Trophoblast cell (in vitro differentiated cells and primary cell): ENCODE results near the gene MYO7A.

Experiments used
- DNase-seq, 2 donors: peaks; one replicate each; pipeline ENCODE4 v3.0.0-alpha.2; 2016
- H2AFZ ChIP-seq: 2 replicates; pipeline ENCODE4 v1.6.1; 2013; ENCODE audit warnings: low read length, moderate library complexity, mild to moderate bottlenecking; ENCODE audit not compliant: insufficient read depth, poor library complexity
- H2AK5ac ChIP-seq: 2 replicates; pipeline ENCODE4 v1.6.1; 2013; ENCODE audit warnings: mild to moderate bottlenecking, low read length
- H2BK120ac ChIP-seq: 2 replicates; pipeline ENCODE4 v1.6.1; 2013; ENCODE audit warnings: low read length, mild to moderate bottlenecking, moderate library complexity; ENCODE audit not compliant: insufficient read depth, poor library complexity
- H2BK12ac ChIP-seq: 2 replicates; pipeline ENCODE4 v1.6.1; 2013; ENCODE audit warnings: mild to moderate bottlenecking, low read length, moderate library complexity
- H2BK5ac ChIP-seq: 2 replicates; pipeline ENCODE4 v1.6.1; 2013; ENCODE audit warnings: low read length, low read depth, moderate library complexity, mild to moderate bottlenecking; ENCODE audit not compliant: poor library complexity
- H3K14ac ChIP-seq: 2 replicates; pipeline ENCODE4 v1.6.1; 2013; ENCODE audit warnings: mild to moderate bottlenecking, low read length
- H3K18ac ChIP-seq: 2 replicates; pipeline ENCODE4 v1.6.1; 2013; ENCODE audit warnings: mild to moderate bottlenecking, low read length
- H3K23ac ChIP-seq: 2 replicates; pipeline ENCODE4 v1.6.1; 2013; ENCODE audit warnings: low read length
- H3K27ac ChIP-seq: 2 replicates; pipeline ENCODE4 v1.5.1; 2013; ENCODE audit warnings: low read depth, mild to moderate bottlenecking, inconsistent platforms, low read length, moderate library complexity
- H3K27me3 ChIP-seq: 2 replicates; pipeline ENCODE4 v1.6.1; 2013; ENCODE audit warnings: inconsistent platforms, mild to moderate bottlenecking, low read length, moderate library complexity; ENCODE audit not compliant: insufficient read depth
- H3K36me3 ChIP-seq, 2 experiments: 1 replicate in 1 of 2; 2 replicates in 1 of 2; pipeline ENCODE4 v1.6.1; 2013; ENCODE audit warnings: low read length in 2 of 2, mild to moderate bottlenecking in 2 of 2, moderate library complexity in 1 of 2; ENCODE audit not compliant: insufficient read depth in 2 of 2, control insufficient read depth in 1 of 2
- H3K4ac ChIP-seq: 2 replicates; pipeline ENCODE4 v1.6.1; 2013; ENCODE audit warnings: low read depth, mild to moderate bottlenecking, low read length, moderate library complexity
- H3K4me1 ChIP-seq, 2 experiments: 1 replicate in 1 of 2; 2 replicates in 1 of 2; pipeline ENCODE4 v1.6.1; 2013; ENCODE audit warnings: low read length in 2 of 2, mild to moderate bottlenecking in 2 of 2, moderate library complexity in 1 of 2; ENCODE audit not compliant: insufficient read depth in 2 of 2, control insufficient read depth in 1 of 2
- H3K4me2 ChIP-seq: 2 replicates; pipeline ENCODE4 v1.6.1; 2013; ENCODE audit warnings: inconsistent platforms, mild to moderate bottlenecking, low read length, moderate library complexity
- H3K4me3 ChIP-seq: 2 replicates; pipeline ENCODE4 v1.5.1; 2013; ENCODE audit warnings: mild to moderate bottlenecking, low read depth, low read length, inconsistent platforms
- H3K79me1 ChIP-seq: one replicate; pipeline ENCODE4 v1.6.1; 2013; ENCODE audit warnings: low read length
- H3K79me2 ChIP-seq: 2 replicates; pipeline ENCODE4 v1.6.1; 2013; ENCODE audit warnings: low read length, mild to moderate bottlenecking; ENCODE audit not compliant: control insufficient read depth, insufficient read depth, poor library complexity
- H3K9ac ChIP-seq: 2 replicates; pipeline ENCODE4 v1.6.1; 2013; ENCODE audit warnings: mild to moderate bottlenecking, low read length
- H3K9me3 ChIP-seq: 2 replicates; pipeline ENCODE4 v1.6.1; 2013; ENCODE audit warnings: low read depth, mild to moderate bottlenecking, control low read depth, inconsistent platforms, low read length; ENCODE audit not compliant: insufficient read depth
- H4K12ac ChIP-seq: 2 replicates; pipeline ENCODE4 v1.6.1; 2013; ENCODE audit warnings: low read depth, mild to moderate bottlenecking, low read length, moderate library complexity
- H4K8ac ChIP-seq: 2 replicates; pipeline ENCODE4 v1.6.1; 2013; ENCODE audit warnings: low read depth, mild to moderate bottlenecking, low read length, moderate library complexity
- H4K91ac ChIP-seq: one replicate; pipeline ENCODE4 v1.6.1; 2013; ENCODE audit warnings: low read depth, mild to moderate bottlenecking, low read length, moderate library complexity
- WGBS: extraction: QIAGEN DNeasy Blood & Tissue Kit; methylation state at CpG from one replicate; pipeline ENCODE4 v1.1.7; 2013; ENCODE audit warnings: missing lambda C conversion rate; ENCODE audit not compliant: insufficient read length, insufficient coverage; ENCODE audit errors: extremely low coverage; 5-methylcytosine and 5-hydroxymethylcytosine counted together

Gene MYO7A

DNA sequence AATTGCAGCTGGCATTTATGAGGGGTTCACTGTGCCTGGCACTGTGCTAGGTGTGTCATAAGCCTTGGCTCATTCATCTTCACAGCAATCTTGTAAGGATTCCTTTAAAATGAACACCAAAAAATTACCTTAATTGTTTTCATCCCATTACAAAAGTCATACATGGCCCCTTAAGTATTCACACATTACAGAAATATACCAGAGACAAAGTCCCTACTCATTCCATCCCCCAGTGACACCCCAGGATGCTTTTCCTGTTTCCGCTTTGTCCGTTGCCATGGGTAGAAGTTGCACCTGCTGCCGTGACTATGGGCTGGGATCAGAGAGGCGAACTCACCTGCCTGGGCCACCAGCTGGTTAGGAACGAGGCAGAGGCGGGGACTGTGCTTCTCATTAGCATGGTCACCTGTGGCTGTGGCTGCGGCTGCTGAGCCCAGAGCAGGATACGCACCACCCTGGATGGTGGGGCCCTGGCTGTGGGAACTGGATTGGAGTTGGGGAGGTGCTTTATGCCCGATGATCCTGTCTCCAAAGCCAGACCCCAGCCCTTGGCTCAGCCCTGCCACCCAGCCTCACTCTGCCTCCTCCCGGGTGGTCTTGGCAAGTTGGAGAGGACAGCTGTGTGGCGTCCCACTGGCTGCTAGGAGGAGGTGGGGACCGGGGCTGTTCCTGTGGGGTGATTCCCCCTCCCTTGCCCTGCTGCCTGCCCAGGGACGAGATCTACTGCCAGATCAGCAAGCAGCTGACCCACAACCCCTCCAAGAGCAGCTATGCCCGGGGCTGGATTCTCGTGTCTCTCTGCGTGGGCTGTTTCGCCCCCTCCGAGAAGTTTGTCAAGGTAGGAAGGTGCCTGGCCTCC, 60.8 kb downstream of the MYO7A start:
- Histone ChIP-seq H3K4me2 (no peak overlapping the region), H4K91ac (no peak overlapping the region), H3K9ac (no peak overlapping the region), H2AK5ac (no peak overlapping the region), H3K27me3 (no peaks in the 10 kb centered on the region), H3K27ac (no peak overlapping the region), H3K4ac (no peak overlapping the region), H3K9me3 (peaks cover 2% of the 10 kb centered on the region), H2BK12ac (no peak overlapping the region), H3K4me1 (no peaks in the 10 kb centered on the region), H3K18ac (no peak overlapping the region), H3K79me1 (no peaks in the 10 kb centered on the region), H3K36me3 (no peaks in the 10 kb centered on the region), H2BK120ac (no peak overlapping the region), H4K8ac (no peak overlapping the region), H3K14ac (no peak overlapping the region), H2AFZ (no peak overlapping the region), H3K23ac (peak overlapping the region; percentile 7), H2BK5ac (no peak overlapping the region), H3K4me3 (no peak overlapping the region), H4K12ac (no peak overlapping the region), H3K79me2 (no peaks in the 10 kb centered on the region)
- DNase-seq: peak in 1 of 2 donors; percentile 11
- no CpG with 5 or more reads among the region's 18 CpGs for WGBS

- no CpG with 5 or more reads among the region's 28 CpGs for WGBS
- no peaks in the 10 kb centered on the region for H3K27me3 ChIP-seq
- H3K4ac ChIP-seq: no peak overlapping the region
- no peak overlapping the region for H3K23ac ChIP-seq
- H3K4me3 ChIP-seq: no peak overlapping the region
- H2AK5ac ChIP-seq: no peak overlapping the region
- no peak overlapping the region for H2BK12ac ChIP-seq
- no peak overlapping the region for H2BK5ac ChIP-seq
- H3K18ac ChIP-seq: no peak overlapping the region
- H3K27ac ChIP-seq: no peak overlapping the region
- H3K9ac ChIP-seq: no peak overlapping the region
- no peak overlapping the region for H4K12ac ChIP-seq
- no peaks in the 10 kb centered on the region for H3K79me2 ChIP-seq
- H4K8ac ChIP-seq: no peak overlapping the region
- H3K36me3 ChIP-seq: no peaks in the 10 kb centered on the region
- H3K9me3 ChIP-seq: peaks cover 2% of the 10 kb centered on the region
- no peak overlapping the region for H4K91ac ChIP-seq
- no peak overlapping the region for H3K4me2 ChIP-seq
- no peak overlapping the region for H2BK120ac ChIP-seq
- DNase-seq: no peak
- no peak overlapping the region for H2AFZ ChIP-seq
- H3K14ac ChIP-seq: no peak overlapping the region
- no peaks in the 10 kb centered on the region for H3K4me1 ChIP-seq
- H3K79me1 ChIP-seq: no peaks in the 10 kb centered on the region
Measured at GRCh38 chr11:77189588-77190210, 61.7 kb downstream of the MYO7A start.

DNA sequence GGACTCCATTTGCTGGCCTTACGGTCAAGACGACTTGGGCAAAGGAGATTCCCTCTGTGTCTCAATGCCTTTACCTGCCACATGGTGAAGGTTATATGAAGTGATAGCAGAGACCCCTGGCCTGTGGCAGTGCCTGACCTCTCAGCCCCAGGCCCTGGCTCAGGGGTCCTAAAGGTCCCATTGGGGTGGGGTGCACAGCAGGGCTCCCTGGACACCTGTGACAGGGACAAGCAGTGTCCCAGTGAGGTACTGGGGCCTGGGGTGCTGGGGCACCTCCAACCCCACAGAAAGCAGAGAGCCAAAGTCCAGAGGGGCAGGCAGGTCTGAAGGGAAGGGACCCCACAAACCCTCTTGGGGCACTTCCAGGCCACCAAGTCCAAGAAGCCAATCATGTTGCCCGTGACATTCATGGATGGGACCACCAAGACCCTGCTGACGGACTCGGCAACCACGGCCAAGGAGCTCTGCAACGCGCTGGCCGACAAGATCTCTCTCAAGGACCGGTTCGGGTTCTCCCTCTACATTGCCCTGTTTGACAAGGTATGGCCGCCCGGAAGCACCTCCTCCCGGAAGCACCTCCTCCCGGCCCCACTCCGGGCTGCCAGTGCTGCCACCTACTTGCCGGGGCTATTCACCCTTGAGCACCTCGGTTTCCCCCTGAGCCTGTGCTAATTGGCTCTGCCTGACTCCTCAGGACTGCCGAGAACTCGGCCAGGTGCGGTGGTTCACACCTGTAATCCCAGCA, 62.5 kb downstream of the MYO7A start:
- no peak overlapping the region for H3K4ac ChIP-seq
- no peak overlapping the region for H4K91ac ChIP-seq
- H2AK5ac ChIP-seq: no peak overlapping the region
- no peak overlapping the region for H2BK5ac ChIP-seq
- H3K4me3 ChIP-seq: no peak overlapping the region
- H3K4me2 ChIP-seq: no peak overlapping the region
- H3K18ac ChIP-seq: no peak overlapping the region
- H3K27ac ChIP-seq: no peak overlapping the region
- no peaks in the 10 kb centered on the region for H3K79me2 ChIP-seq
- no peaks in the 10 kb centered on the region for H3K79me1 ChIP-seq
- H3K9ac ChIP-seq: no peak overlapping the region
- H4K12ac ChIP-seq: no peak overlapping the region
- no peak for DNase-seq
- no peak overlapping the region for H3K14ac ChIP-seq
- H2BK120ac ChIP-seq: no peak overlapping the region
- H4K8ac ChIP-seq: no peak overlapping the region
- peaks cover 2% of the 10 kb centered on the region for H3K9me3 ChIP-seq
- H3K27me3 ChIP-seq: no peaks in the 10 kb centered on the region
- H2AFZ ChIP-seq: no peak overlapping the region
- no peaks in the 10 kb centered on the region for H3K4me1 ChIP-seq
- no peaks in the 10 kb centered on the region for H3K36me3 ChIP-seq
- no peak overlapping the region for H2BK12ac ChIP-seq
- no CpG with 5 or more reads among the region's 21 CpGs for WGBS
- no peak overlapping the region for H3K23ac ChIP-seq

DNA sequence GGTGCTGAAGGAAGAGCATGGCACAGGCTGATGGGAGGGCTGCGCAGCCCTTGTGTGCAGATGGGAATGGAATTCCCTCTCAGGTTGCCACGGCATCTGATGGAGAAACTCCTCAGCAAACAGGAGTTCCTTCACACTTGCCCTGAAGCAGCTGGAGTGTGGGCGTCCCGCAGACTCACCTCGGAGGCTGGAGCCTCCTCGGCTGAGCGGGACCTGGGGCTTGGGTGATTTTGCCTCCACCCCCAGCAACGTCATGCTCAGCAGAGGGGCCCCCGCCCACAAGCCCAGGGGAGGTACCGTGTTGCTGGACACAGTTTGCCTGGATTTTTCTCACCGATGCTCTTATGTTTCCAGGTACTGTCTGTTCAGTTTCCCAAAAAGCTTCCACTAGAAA, 63.4 kb downstream of the MYO7A start:
- H3K27me3 ChIP-seq: no peaks in the 10 kb centered on the region
- no peak overlapping the region for H2AK5ac ChIP-seq
- no peaks in the 10 kb centered on the region for H3K79me1 ChIP-seq
- no peak overlapping the region for H2AFZ ChIP-seq
- no peak overlapping the region for H2BK12ac ChIP-seq
- H3K9me3 ChIP-seq: peaks cover 2% of the 10 kb centered on the region
- H4K12ac ChIP-seq: no peak overlapping the region
- H3K4ac ChIP-seq: no peak overlapping the region
- H3K79me2 ChIP-seq: no peaks in the 10 kb centered on the region
- peak overlapping the region; percentile 10 for H3K4me3 ChIP-seq
- H3K4me1 ChIP-seq: no peaks in the 10 kb centered on the region
- no peak overlapping the region for H3K18ac ChIP-seq
- no peak for DNase-seq
- H3K4me2 ChIP-seq: no peak overlapping the region
- H3K27ac ChIP-seq: no peak overlapping the region
- H4K8ac ChIP-seq: no peak overlapping the region
- H2BK120ac ChIP-seq: no peak overlapping the region
- no peaks in the 10 kb centered on the region for H3K36me3 ChIP-seq
- no peak overlapping the region for H3K9ac ChIP-seq
- no peak overlapping the region for H3K23ac ChIP-seq
- no CpG with 5 or more reads among the region's 11 CpGs for WGBS
- H4K91ac ChIP-seq: no peak overlapping the region
- no peak overlapping the region for H2BK5ac ChIP-seq
- H3K14ac ChIP-seq: no peak overlapping the region
